Ureter (tissue), 1 donor: ENCODE measurements around the gene USP10. TPM values are rescaled to one million over a fixed set of nuclear protein-coding genes. Genes with fewer than 3 reads are reported as not detected.

Source experiments
- DNase-seq: peaks from one replicate; pipeline ENCODE4 v3.0.0-alpha.2; 2020; ENCODE audit warnings: low spot score
- total RNA-seq: library from RNA; stranded (reverse); gene quantifications from one replicate; pipeline ENCODE4 v1.2.4, GENCODE V29; 2023
- donor health status: DM: yes; HTN: yes; CAD: no.

Gene USP10
- total RNA-seq, 1 donor from 2014 or later: 103 TPM

- no peak for DNase-seq
Observed at GRCh38 chr16:84750575-84750974, 50.8 kb downstream of the USP10 start.

DNA sequence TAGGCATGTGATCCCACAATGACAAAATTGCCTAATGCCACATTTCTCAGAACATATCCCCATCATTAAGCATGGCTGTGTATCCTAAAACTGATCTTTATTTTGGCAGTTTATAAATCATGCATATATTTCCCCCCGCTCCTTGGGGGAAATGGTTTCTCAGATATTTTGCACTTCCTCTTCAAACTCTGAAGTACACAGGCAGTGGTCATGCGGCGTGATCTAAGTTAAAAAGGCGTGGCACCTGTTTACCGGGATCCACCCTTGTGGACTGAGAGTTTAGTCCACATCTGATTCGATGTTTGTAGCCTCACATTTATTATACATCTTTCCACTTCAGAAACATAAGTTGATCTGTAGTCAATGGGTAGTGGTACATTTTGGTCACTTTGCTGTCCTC, 51.4 kb downstream of the USP10 start:
- no peak for DNase-seq

GRCh38 chr16:84751947-84752346, 52.1 kb downstream of the USP10 start:
- no peak for DNase-seq

DNA sequence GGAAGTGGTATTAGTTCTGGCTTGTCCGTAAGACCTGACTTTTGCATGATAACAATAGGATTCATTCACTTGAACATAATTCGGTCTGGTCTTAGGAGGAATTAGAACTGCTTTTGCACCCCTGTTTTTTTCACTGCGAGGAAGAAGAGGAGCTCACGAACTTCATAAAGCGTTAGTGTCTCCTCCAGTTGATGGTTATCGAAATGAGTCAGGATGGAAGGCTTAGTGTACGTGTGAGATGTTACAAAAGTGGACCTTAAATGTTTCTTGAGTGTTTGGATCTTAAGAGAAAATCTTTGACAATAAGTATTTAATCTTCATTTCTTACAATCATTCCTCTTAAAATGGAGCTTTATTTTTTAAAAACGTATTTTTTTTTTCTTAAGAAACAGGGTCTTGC, 52.8 kb downstream of the USP10 start:
- DNase-seq: no peak

DNA sequence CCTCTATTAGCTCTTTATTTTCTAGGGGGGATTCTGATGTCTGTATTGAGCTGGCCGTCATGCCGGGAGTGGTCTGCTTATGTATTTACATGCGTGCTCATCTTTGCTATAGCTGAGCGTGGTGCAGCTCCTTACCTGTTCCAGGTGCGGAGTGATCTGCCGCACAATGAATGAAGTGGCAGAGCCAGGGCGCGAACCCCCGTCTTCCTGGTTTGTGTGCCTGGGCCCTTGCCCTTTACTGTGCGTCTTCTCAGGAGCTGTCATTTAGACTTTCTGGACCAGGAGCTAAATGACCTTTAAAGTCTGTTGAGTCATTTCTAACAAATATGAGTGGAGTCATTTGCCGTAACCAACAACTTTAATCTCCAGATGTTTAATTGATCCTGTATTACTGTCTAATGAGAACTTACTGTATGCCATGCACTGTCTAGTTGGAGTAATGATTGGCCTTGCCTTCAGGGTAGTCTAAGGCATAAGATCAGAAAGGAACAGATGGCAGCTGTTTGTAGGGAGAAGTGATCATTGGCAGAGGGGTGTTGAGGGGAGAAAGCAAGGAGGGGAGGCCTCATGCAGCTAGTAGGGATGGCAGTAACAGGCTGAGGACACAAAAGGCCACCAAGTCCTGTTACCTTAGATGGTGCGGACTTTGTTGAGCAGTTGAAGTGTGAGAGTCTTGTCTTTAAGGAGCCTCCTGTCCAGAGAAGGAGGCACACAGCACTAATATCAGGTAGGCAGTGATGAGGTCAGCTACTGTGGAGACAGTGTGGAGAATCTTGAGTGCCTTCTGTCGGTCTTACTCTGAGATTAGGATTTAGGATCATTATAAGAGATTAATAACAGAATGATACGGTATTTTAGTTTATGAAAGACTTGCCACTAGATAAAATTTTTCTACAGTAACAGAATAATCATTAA, 53.9 kb downstream of the USP10 start:
- no peak for DNase-seq

GRCh38 chr16:84754353-84754856, 54.6 kb downstream of the USP10 start:
- peak; percentile 86 for DNase-seq

GRCh38 chr16:84754956-84755672, 55.3 kb downstream of the USP10 start:
- DNase-seq: peak; percentile 74

DNA sequence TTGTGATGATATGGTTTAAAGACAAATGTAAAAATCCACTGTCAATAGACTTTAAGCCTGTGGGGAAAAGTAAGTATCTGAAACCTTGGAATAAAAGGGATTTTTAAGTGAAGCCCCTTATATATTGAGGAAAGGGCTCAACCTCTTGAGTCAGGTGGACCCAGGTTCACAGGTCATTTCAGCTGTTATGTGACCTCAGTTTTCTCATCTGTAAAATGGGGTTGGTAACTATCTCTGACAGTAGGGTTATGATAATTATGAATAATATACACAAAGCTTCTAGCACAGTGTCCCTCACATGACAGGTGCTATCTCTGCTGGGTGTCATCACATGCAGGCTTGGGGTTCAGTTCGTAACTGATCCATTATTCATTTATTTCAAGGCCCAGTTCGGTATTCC, 57.0 kb downstream of the USP10 start:
- DNase-seq: no peak

GRCh38 chr16:84758627-84759026, 58.8 kb downstream of the USP10 start:
- no peak for DNase-seq

DNA sequence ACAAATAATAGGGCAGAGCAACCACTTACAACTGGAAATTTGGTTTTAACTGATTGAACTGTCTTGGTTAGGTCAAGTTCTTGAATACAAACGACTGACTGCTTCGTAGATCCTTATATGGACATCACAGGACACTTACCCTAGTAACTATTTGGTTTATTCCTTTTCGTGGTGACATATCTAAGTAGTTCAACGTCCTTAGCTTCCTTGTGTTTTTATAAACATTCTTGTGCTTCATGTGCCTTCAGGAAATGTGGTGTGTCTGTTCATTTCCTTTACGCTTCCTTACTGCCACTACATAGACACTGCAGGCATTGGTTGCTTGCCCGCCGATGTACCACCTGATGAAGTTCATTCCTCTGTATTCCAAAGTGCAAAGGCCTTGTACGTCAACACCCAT, 59.3 kb downstream of the USP10 start:
- DNase-seq: no peak

DNA sequence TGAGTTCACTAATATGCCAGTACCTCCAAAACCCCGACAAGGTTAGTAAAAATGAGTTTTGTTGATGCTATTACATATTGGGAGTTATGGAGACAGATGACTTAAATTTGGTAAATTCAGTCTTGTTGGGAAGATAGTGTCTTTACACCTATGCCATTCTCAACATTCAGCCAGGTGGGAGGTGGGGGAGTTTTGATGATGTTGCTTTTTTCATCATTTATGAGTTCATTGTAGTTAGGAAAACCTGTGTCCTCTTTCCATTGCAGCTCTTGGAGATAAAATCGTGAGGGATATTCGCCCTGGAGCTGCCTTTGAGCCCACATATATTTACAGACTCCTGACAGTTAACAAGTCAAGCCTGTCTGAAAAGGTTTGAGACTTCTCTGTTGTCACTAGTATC, 60.1 kb downstream of the USP10 start:
- DNase-seq: no peak

DNA sequence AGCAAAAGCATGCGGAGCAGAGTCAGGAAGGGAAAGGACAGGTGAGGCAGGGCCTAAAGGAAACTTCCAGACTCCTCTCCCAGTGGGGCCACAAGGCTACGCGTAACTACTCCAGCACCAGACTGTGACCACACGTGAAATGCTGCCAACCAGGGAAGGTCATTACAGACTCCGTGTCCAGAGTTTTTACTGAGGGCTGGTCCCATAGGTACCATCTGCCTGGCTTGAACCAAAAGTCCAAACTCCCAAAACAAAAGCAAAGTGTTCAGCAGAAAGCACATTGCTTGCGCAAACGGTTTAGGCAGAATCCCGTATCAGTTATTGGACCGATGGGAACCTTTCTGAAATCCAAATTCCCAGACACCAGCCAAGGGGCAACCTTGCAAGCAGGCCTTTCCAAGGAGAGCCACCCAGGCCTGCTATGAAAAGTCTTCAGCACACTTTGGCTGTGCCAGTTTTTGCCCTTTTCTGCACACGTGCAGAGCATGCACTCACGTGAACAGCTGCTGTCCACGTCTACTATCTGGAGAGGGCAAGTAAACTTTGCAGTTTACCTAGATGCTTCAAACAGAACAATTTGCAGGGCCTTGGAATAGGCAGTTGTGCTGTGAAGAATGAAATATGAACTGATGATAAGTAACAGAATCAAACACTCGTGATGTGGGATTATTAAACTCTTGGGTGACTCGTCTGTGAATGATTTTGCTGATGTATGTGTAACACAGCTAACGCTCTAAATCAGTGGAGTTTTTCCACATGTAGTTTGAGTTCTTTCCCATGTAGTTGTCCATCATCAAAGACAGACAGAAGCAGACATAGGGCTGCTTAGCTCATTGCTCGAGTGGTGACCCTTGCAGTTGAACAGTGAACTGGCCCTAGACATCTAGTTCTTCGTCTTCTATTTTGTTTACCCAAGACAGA, 61.9 kb downstream of the USP10 start:
- DNase-seq: no peak

DNA sequence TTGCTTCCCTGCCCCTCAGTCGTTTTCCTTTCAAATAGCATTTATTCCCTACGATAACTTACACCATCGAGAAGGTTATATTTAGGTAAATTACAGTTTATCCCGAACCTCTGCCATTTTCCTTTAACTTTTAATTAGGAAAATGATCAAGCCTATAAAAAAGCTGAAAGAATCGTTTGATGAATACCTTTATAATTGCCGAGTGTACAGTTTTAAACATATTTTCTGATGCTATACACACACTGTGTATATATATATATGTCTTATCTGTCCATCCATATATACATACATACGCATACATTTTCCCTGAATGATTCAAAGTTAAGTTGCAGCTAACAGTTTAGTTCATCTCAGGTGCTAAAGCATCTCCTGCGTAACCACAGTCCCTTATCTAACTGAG, 63.4 kb downstream of the USP10 start:
- no peak for DNase-seq

- no peak for DNase-seq
Observed at GRCh38 chr16:84763629-84764028, 63.8 kb downstream of the USP10 start.

DNA sequence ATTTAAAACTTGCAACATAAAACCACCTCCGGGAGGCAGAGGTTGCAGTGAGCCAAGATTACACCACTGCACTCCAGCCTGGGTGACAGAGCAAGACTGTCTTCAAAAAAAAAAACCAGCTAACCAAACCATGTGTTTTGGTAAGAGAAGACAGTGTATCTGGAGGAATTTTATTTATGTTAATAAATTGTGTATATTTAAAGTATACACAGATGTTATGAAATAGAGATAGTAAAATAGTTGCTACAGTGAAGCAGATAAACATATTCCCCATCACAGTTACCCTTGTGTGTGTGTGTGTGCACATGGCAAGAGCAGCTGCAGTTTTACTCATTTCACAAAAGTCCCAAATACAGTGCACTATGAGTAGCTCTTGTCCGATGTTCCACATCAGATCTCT, 65.2 kb downstream of the USP10 start:
- DNase-seq: no peak

GRCh38 chr16:84765616-84766580, 66.1 kb downstream of the USP10 start:
- DNase-seq: no peak

DNA sequence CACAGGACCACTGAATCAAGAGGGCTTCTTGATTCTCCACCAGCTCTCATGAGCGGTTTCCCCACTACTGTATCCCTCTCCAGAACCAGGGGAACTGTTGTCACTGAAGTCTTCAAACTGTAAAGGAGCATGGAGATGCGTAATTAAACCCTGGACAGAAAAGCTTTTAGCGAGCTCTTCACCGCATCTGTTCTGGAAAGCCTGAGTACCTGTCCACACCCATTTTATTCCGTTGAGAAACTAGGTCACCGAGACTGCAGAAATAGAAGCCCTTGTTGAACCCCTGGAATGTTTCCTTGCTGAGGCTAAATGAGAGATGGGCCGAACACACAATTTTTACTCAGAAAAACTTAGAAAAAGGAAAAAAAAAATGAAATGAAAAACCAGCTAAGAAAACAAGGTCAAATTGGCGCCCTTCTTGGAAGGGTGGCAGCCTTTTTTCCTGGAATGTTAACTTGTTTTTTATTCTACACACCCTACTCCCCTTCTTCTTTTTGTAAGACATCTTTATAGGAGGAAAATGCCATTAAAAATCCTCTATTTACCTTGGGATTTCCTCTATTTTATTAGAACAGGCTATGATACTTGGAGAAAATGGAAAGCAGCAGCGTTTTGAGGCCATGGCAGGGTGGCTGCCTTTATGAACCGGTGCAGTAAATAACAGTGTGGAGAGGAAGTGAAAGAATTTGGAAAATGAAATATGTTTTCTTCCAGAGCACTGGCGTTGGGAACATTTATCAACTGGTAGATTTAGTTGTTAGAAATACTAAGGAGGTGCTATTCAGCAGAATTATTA, 67.4 kb downstream of the USP10 start:
- DNase-seq: no peak

DNA sequence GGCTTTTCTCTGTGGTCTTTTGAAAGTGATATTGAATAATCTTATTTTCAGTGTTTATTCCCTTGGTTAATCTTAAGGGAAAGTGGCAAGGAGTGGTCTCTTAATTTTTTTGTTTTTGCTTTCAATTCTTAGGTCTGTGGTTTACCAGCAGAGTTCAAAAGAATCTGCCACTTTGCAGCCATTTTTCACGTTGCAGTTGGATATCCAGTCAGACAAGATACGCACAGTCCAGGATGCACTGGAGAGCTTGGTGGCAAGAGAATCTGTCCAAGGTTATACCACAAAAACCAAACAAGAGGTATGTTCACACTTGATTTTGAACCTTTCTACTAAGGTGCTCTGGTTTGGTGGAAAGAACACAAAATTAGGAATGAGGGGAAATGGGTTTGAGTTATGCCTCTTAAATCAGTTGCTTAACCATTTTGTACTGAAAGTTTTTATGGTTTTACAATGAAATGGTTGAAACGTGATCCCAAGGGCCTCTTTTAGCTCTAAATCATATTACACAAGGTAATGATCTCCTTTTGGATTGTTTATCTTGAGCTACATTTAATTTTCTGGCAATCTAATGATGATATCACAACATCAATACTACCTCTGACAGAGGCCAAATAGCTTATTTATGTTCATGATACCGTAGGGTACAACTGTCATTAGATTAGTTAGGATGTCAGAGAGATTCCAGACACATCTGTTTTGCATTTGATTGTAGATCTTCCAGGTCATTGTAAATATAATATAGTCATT, 68.4 kb downstream of the USP10 start:
- no peak for DNase-seq

- no peak for DNase-seq
Observed at GRCh38 chr16:84768808-84769197, 69.0 kb downstream of the USP10 start.
